ENCODE data around the gene TTF2.

GRCh38 chr1:117076648-117077047 lies 16.5 kb downstream of the TTF2 start:
- no peak for TF ChIP-seq CTCF (IDR thresholded peaks at IDR 0.05)
- TF ChIP-seq EP300 (IDR thresholded peaks at IDR 0.05): no peak
- TF ChIP-seq POLR2A (IDR thresholded peaks at IDR 0.05): no peak

Data from ovary (tissue), 3 donors.